Naive thymus-derived CD4-positive, alpha-beta T cell (primary cell): ENCODE results near the gene VTI1B. TPM values are rescaled to one million over a fixed set of nuclear protein-coding genes. Genes with fewer than 3 reads are reported as not detected.
A peak's percentile ranks its signal among the peaks of the same experiment; 100 is the strongest.

Experiments
- ATAC-seq: fragments of 150-1000 bp; cut with Tn5 transposase; 2 replicates; pipeline ENCODE4 v1.10.0; 2021; ENCODE audit warnings: mild to moderate bottlenecking, moderate library complexity
- CTCF ChIA-PET: fragments of 350-600 bp; sonication (Branson Sonifier 250); formaldehyde crosslinking; loops from one replicate; lab custom pipeline; 2021; ENCODE audit warnings: antibody characterized with exemption; lab: Charles Lee
- POLR2A ChIA-PET: fragments of 350-600 bp; sonication (Branson Sonifier 250); formaldehyde crosslinking; loops from one replicate; lab custom pipeline; 2021; ENCODE audit warnings: antibody characterized with exemption, inconsistent platforms; lab: Charles Lee
- DNase-seq, 9 donors: peaks; one replicate each; pipeline versions ENCODE4 v3.0.0 to v3.0.0-alpha.2; 2020 to 2022; ENCODE audit warnings: mixed read lengths in 1 of 9
- H3K27ac ChIP-seq: one replicate; pipeline ENCODE4 v1.7.0; 2013; ENCODE audit warnings: mild to moderate bottlenecking, low read depth, low read length, moderate library complexity
- H3K27me3 ChIP-seq, 2 donors: one replicate each; pipeline ENCODE4 v1.7.0; 2013; ENCODE audit warnings: low read length in 2 of 2, mild to moderate bottlenecking in 2 of 2, moderate library complexity in 2 of 2; ENCODE audit not compliant: control insufficient read depth in 2 of 2, insufficient read depth in 2 of 2
- H3K36me3 ChIP-seq, 3 experiments: 1 replicate in 2 of 3; 2 replicates in 1 of 3; pipeline ENCODE4 v1.7.0; 2013; ENCODE audit warnings: low read length in 3 of 3, mild to moderate bottlenecking in 3 of 3, moderate library complexity in 1 of 3; ENCODE audit not compliant: insufficient read depth in 3 of 3, control insufficient read depth in 2 of 3
- H3K4me1 ChIP-seq, 2 donors: one replicate each; pipeline ENCODE4 v1.7.0; 2013; ENCODE audit warnings: low read length in 2 of 2, mild to moderate bottlenecking in 2 of 2, moderate library complexity in 1 of 2; ENCODE audit not compliant: control insufficient read depth in 2 of 2, insufficient read depth in 2 of 2
- H3K4me3 ChIP-seq: 2 replicates; pipeline ENCODE4 v1.7.0; 2013; ENCODE audit warnings: mild to moderate bottlenecking, low read length
- H3K9me3 ChIP-seq, 3 experiments: 1 replicate in 2 of 3; 2 replicates in 1 of 3; pipeline ENCODE4 v1.7.0; 2013; ENCODE audit warnings: low read length in 3 of 3; ENCODE audit not compliant: control insufficient read depth in 2 of 3
- H3K27ac Mint-ChIP-seq, 9 donors: one replicate each; pipeline ENCODE4 v1.8.0; 2020 to 2022; ENCODE audit warnings: mixed read lengths in 9 of 9, mild to moderate bottlenecking in 8 of 9, moderate library complexity in 5 of 9, inconsistent platforms in 2 of 9
- H3K27me3 Mint-ChIP-seq, 5 donors: one replicate each; pipeline ENCODE4 v1.8.0; 2021 to 2022; ENCODE audit warnings: mixed read lengths in 5 of 5, mild to moderate bottlenecking in 1 of 5
- H3K36me3 Mint-ChIP-seq, 5 donors: one replicate each; pipeline ENCODE4 v1.8.0; 2020 to 2022; ENCODE audit warnings: mixed read lengths in 5 of 5, mild to moderate bottlenecking in 3 of 5, inconsistent platforms in 1 of 5
- H3K4me1 Mint-ChIP-seq, 7 donors: one replicate each; pipeline ENCODE4 v1.8.0; 2020 to 2022; ENCODE audit warnings: mixed read lengths in 7 of 7, mild to moderate bottlenecking in 3 of 7, inconsistent platforms in 1 of 7
- H3K4me3 Mint-ChIP-seq, 10 donors: one replicate each; pipeline ENCODE4 v1.8.0; 2020 to 2022; ENCODE audit warnings: mild to moderate bottlenecking in 10 of 10, mixed read lengths in 10 of 10, moderate library complexity in 6 of 10, inconsistent platforms in 2 of 10
- H3K9me3 Mint-ChIP-seq, 11 donors: one replicate each; pipeline ENCODE4 v1.8.0; 2020 to 2022; ENCODE audit warnings: mixed read lengths in 11 of 11, mild to moderate bottlenecking in 4 of 11, inconsistent platforms in 1 of 11, moderate library complexity in 1 of 11
- intact Hi-C, 2 donors: fragments of 100-400 bp; cut with micrococcal nuclease; formaldehyde crosslinking; loops; one replicate each; pipeline ENCODE4 v1.15.1; 2023
- polyA plus RNA-seq, 2 donors: library from polyadenylated mRNA; unstranded; fragments of 300-500 nt; fragmentation: Illumina TruSeq; gene quantifications; one replicate each; pipeline ENCODE4 v1.2.3, GENCODE V29; 2021
- total RNA-seq, 6 experiments: library from RNA in 5 of 6; stranded (reverse) in 5 of 6; gene quantifications; 1 replicate in 5 of 6; 2 replicates in 1 of 6; pipeline ENCODE4 v1.2.3 and lab custom pipeline; 2021 to 2026

Gene VTI1B
- total and polyA plus RNA-seq, 7 experiments from 2014 or later = 49.2 to 99.7 (median 65.9) TPM

DNA sequence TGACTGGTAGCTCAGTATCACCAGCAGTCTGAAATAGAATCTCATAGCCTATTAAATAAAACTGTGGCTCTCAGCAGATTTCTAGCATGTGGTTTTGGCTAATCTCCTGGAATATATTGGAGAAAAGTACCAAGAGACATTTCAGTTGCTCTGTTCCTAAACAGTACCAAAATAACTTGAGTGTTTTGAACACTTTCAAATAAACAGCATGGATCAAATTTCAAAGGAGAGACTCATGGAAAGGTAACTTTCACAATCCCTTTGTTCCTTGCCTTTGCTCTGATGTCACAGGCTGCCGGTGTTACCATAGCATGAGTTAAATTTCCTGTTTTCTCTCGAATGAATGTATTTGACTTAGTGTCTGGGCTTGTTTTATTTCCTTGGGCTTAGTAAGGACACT, 51.3 kb downstream of the VTI1B start:
- ChIA-PET POLR2A (interaction anchor here (0.5 to 1.2 kb wide), 2 partner anchors 21 to 23 kb away, joined by 3 read pairs; partner anchors contain the start of gene PIGH), CTCF (interaction anchor here (0.5 to 0.7 kb wide), 3 partner anchors 52 to 194 kb away, joined by 3 to 4 read pairs (median 4); no protein-coding TSS in a partner anchor)
- H3K27me3 Mint-ChIP-seq = peaks cover 0 to 12% (median 0%) of the 10 kb centered on the region in 5 donors
- ATAC-seq (no peak), DNase-seq (peak in 7 of 9 donors; percentile 15 to 44 (median 36))
- intact Hi-C loops = loop anchor here in 1 of 2 donors (2.0 kb wide), 1 partner anchor 26 kb away; no protein-coding TSS in a partner anchor
- H3K4me1 Mint-ChIP-seq = peaks cover 21 to 42% (median 37%) of the 10 kb centered on the region in 7 donors
- H3K36me3 Mint-ChIP-seq = peaks cover 0 to 4% (median 0%) of the 10 kb centered on the region in 5 donors
- no peaks in the 10 kb centered on the region for H3K9me3 Mint-ChIP-seq
- peak overlapping the region; percentile 19 to 84 (median 72) for H3K27ac Mint-ChIP-seq
- no peaks in the 10 kb centered on the region for H3K36me3 ChIP-seq
- peak overlapping the region in 5 of 10 donors; percentile 8 to 49 (median 24) for H3K4me3 Mint-ChIP-seq
- H3K4me1 ChIP-seq = peaks cover 12 to 18% of the 10 kb centered on the region in 2 donors
- no peaks in the 10 kb centered on the region for H3K27me3 ChIP-seq
- peak overlapping the region; percentile 16 for H3K27ac ChIP-seq
- no peaks in the 10 kb centered on the region for H3K9me3 ChIP-seq
- no peak overlapping the region for H3K4me3 ChIP-seq

DNA sequence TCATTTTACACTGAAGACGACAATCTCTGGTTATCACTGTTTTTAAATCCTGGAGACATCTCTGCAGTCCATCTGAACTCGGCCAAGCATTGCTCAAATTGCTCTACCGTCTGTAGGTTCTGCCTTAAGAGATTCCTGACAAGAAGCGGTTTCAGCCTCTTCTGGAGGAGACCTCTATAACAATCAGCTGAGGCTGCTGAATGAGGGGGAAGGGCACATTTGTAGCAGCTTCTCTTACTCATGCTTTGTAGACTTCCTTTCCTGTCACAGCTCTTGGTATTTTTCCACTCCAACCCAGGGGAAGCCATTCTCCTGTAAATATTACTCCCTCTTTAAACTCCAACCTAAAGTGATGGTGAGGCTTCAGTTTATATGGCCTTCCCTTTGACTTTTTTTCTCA, 51.8 kb downstream of the VTI1B start:
- peak in 2 of 9 donors; percentile 7 to 10 for DNase-seq
- Mint-ChIP-seq H3K9me3 (no peaks in the 10 kb centered on the region), H3K36me3 (peaks cover 0 to 4% (median 0%) of the 10 kb centered on the region in 5 donors), H3K27ac (peak overlapping the region in 8 of 9 donors; percentile 50 to 84 (median 74)), H3K27me3 (peaks cover 0 to 12% (median 0%) of the 10 kb centered on the region in 5 donors), H3K4me1 (peaks cover 21 to 42% (median 37%) of the 10 kb centered on the region in 7 donors), H3K4me3 (peak overlapping the region in 7 of 10 donors; percentile 8 to 49 (median 24))
- CTCF ChIA-PET = interaction anchor here (0.5 to 0.6 kb wide), 2 partner anchors 77 to 194 kb away, joined by 3 to 4 read pairs; no protein-coding TSS in a partner anchor
- Histone ChIP-seq H3K36me3 (no peaks in the 10 kb centered on the region), H3K4me1 (peaks cover 12 to 18% of the 10 kb centered on the region in 2 donors), H3K9me3 (no peaks in the 10 kb centered on the region), H3K27ac (peak overlapping the region; percentile 16), H3K27me3 (no peaks in the 10 kb centered on the region), H3K4me3 (no peak overlapping the region)
- ATAC-seq = no peak
- POLR2A ChIA-PET = interaction anchor here (0.5 to 1.2 kb wide), 2 partner anchors 22 kb away, joined by 3 read pairs; partner anchors contain the start of gene PIGH
- intact Hi-C loops = loop anchor here in 1 of 2 donors (2.0 kb wide), 1 partner anchor 26 kb away; no protein-coding TSS in a partner anchor

DNA sequence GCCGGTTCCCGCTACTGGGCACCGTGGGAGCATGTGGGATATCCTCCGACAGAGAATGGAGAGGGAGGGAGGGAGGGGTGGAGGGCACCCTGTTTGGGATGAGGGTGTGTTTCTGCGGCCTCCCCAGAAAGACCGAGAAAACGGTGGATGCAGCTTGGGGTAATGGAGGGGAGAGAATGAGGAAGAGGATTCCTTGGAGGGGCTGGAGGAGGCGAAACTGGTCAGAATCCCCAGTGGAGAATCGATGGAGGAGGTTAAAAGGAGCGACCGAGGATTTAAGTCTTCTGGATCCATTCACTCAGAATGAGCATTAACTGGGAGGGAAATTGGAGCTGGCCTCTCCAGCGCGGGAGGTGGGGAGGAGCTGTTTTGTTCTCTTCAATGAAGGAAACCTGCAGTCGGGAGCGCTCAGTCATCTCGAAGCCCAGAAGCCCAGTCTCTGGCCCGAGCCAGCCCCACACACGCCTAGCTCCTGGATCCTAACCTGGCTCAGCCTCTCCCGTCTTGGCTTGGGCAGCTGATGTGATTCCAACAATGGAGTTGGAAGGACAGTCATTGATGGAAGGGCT, 54.1 kb downstream of the VTI1B start:
- H3K36me3 ChIP-seq = no peaks in the 10 kb centered on the region
- peak overlapping the region; percentile 93 for H3K4me3 ChIP-seq
- H3K4me3 Mint-ChIP-seq = peak overlapping the region; percentile 89 to 93 (median 90)
- H3K4me1 ChIP-seq = peaks cover 12 to 18% of the 10 kb centered on the region in 2 donors
- H3K27ac ChIP-seq = peak overlapping the region; percentile 82
- peaks cover 0 to 4% (median 0%) of the 10 kb centered on the region in 5 donors for H3K36me3 Mint-ChIP-seq
- H3K9me3 Mint-ChIP-seq = no peaks in the 10 kb centered on the region
- intact Hi-C loops = no loop called here
- H3K27me3 Mint-ChIP-seq = peaks cover 0 to 18% (median 0%) of the 10 kb centered on the region in 5 donors
- H3K27ac Mint-ChIP-seq = peak overlapping the region; percentile 28 to 97 (median 88)
- ATAC-seq (no peak), DNase-seq (peak in 1 of 9 donors; percentile 6)
- no peaks in the 10 kb centered on the region for H3K9me3 ChIP-seq
- H3K27me3 ChIP-seq = no peaks in the 10 kb centered on the region
- peaks cover 21 to 42% (median 37%) of the 10 kb centered on the region in 7 donors for H3K4me1 Mint-ChIP-seq
- ChIA-PET POLR2A (interaction anchor here (1.5 to 1.6 kb wide), 2 partner anchors 10 to 20 kb away, joined by 4 to 6 read pairs; partner anchors contain the start of gene PIGH), CTCF (interaction anchor here (0.5 to 3.0 kb wide), 8 partner anchors 15 to 301 kb away, joined by 3 to 50 read pairs (median 4); no protein-coding TSS in a partner anchor)

DNA sequence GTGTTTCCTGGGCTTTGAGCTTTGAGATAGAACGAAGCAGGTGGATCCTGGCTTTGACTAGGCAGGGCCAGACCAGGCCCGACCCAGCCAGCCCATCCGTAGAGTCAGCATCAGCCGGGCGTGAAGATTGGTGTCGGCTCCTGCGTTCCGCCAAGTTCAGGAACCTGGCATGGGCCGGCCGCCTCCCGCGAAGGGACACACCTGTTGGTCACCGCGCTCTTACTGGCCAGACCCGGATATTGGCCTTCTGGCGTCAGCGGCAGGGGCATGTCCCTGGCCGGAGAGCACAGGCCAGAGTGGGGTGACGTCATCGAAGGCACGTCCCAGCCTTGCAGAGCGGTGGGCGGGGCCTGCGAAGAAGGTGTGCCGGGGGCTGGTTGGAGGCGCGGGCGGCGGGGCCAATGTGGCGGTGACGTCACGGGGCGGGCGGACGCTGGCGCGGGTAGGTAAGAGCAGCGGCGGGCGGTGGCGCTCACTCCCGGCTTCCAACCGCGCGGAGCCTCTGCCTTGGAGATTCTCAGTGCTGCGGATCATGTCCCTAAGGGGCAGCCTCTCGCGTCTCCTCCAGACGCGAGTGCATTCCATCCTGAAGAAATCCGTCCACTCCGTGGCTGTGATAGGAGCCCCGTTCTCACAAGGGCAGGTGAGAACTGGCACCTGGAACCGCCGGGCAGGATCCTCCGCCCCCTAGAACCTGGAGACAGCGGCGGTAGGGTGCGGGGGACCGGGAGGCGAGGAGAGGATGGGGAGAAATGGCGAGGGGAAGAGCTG, 54.8 kb downstream of the VTI1B start, which contains the start of gene ARG2:
Gene ARG2, plus strand, starts transcription at position 475 of the 771 bp plus-strand sequence. Its CDS starts 58 bp downstream, at position 533.
- H3K27me3 Mint-ChIP-seq = peaks cover 0 to 23% (median 0%) of the 10 kb centered on the region in 5 donors

DNA sequence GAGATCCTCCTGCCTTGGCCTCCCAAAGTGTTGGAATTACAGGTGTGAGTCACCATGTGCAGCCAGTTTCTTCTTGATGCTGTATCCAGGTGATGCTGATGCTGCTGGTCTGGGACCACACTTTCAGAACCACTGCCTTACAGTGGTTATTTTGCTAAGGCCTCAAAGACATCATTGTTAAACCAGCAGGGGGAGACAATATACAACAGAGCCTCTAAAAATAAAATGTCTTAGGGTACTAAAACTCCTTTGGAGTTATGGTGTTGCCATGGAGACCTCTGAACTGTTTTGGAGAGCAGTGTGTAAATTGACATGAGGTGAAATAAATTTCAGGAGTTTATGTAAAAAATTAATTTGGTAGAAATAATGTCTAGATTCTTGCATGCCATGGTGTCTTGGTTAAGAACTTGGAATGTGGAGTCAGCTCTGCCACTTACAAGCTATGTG, 55.8 kb downstream of the VTI1B start:
- Mint-ChIP-seq H3K27ac (peak overlapping the region; percentile 70 to 97 (median 94)), H3K36me3 (no peaks in the 10 kb centered on the region), H3K4me1 (peaks cover 21 to 42% (median 37%) of the 10 kb centered on the region in 7 donors), H3K27me3 (peaks cover 0 to 26% (median 0%) of the 10 kb centered on the region in 5 donors), H3K4me3 (peak overlapping the region; percentile 49 to 93 (median 90)), H3K9me3 (no peaks in the 10 kb centered on the region)
- Histone ChIP-seq H3K27ac (peak overlapping the region; percentile 82), H3K36me3 (no peaks in the 10 kb centered on the region), H3K27me3 (no peaks in the 10 kb centered on the region), H3K9me3 (no peaks in the 10 kb centered on the region), H3K4me1 (peaks cover 12 to 18% of the 10 kb centered on the region in 2 donors), H3K4me3 (no peak overlapping the region)
- CTCF ChIA-PET = interaction anchor here (0.6 to 3.0 kb wide), 13 partner anchors 12 to 289 kb away, joined by 3 to 50 read pairs (median 5); partner anchors contain the start of genes PIGH and RDH11
- ATAC-seq = peak; percentile 64
- intact Hi-C loops = loop anchor here (1.0 to 2.0 kb wide), 13 partner anchors 18 to 1198 kb away; partner anchors contain the start of genes PIGH (in 2 of the 2), RDH11 (in 2 of the 2), VTI1B (in 2 of the 2) and EIF2S1 (in 1 of the 2)
- peak in 7 of 9 donors; percentile 66 to 83 (median 78) for DNase-seq
- POLR2A ChIA-PET = interaction anchor here (0.8 to 2.4 kb wide), 6 partner anchors 18 to 198 kb away, joined by 3 to 17 read pairs (median 4); partner anchors contain the start of genes PIGH, RDH11 and ZFYVE26

More for the DNA sequence above, 54.8 kb downstream of the VTI1B start, which contains the start of gene ARG2:
- intact Hi-C loops = loop anchor here (1.0 to 2.0 kb wide), 11 partner anchors 19 to 1197 kb away; partner anchors contain the start of genes PIGH (in 2 of the 2), EIF2S1 (in 1 of the 2), GPHN (in 1 of the 2) and RAD51B (in 1 of the 2)
- Histone ChIP-seq H3K4me3 (peak within 1 kb of the TSS; percentile 93), H3K9me3 (no peaks in the 10 kb centered on the region), H3K36me3 (no peaks in the 10 kb centered on the region), H3K4me1 (peaks cover 12 to 18% of the 10 kb centered on the region in 2 donors), H3K27me3 (no peaks in the 10 kb centered on the region), H3K27ac (peak within 1 kb of the TSS; percentile 82)
- Mint-ChIP-seq H3K36me3 (peaks cover 0 to 4% (median 0%) of the 10 kb centered on the region in 5 donors), H3K4me3 (peak within 1 kb of the TSS; percentile 89 to 93 (median 90)), H3K27ac (peak within 1 kb of the TSS; percentile 70 to 97 (median 94)), H3K9me3 (no peaks in the 10 kb centered on the region), H3K4me1 (peaks cover 21 to 42% (median 37%) of the 10 kb centered on the region in 7 donors)
- peak; percentile 92 to 98 (median 95) for DNase-seq
- ChIA-PET POLR2A (interaction anchor here (0.6 to 2.4 kb wide), 9 partner anchors 11 to 197 kb away, joined by 3 to 17 read pairs (median 4); partner anchors contain the start of genes PIGH, RDH11 and ZFYVE26), CTCF (interaction anchor here (0.6 to 3.0 kb wide), 15 partner anchors 13 to 288 kb away, joined by 3 to 50 read pairs (median 4); partner anchors contain the start of genes PIGH and RDH11)
- ATAC-seq = peak; percentile 95
